ENCODE measurements around the gene MLIP.

Gene MLIP

DNA sequence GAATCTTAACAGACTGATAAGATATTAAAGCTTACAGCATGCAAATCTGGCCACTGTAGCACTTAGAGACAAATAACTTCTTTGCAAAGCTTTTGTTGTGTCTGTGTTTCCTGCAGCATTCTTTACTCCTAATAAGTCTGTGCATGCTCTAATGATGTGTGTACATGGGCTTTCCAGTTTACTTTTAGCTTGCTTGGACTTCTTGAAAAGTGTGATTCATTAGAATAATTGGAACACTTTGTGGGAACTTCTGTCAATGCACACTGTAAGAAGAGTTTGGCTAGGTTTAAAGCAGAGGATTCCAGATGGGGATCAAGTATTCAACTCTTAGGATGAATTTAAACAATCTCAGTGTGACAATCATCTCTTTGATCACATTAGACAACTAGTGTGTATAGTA lies 174.9 kb downstream of the MLIP start:
- H3K4me3 ChIP-seq (ENCODE audit: low read depth, low read length): no peak overlapping the region
- TF ChIP-seq, protein P1, sequence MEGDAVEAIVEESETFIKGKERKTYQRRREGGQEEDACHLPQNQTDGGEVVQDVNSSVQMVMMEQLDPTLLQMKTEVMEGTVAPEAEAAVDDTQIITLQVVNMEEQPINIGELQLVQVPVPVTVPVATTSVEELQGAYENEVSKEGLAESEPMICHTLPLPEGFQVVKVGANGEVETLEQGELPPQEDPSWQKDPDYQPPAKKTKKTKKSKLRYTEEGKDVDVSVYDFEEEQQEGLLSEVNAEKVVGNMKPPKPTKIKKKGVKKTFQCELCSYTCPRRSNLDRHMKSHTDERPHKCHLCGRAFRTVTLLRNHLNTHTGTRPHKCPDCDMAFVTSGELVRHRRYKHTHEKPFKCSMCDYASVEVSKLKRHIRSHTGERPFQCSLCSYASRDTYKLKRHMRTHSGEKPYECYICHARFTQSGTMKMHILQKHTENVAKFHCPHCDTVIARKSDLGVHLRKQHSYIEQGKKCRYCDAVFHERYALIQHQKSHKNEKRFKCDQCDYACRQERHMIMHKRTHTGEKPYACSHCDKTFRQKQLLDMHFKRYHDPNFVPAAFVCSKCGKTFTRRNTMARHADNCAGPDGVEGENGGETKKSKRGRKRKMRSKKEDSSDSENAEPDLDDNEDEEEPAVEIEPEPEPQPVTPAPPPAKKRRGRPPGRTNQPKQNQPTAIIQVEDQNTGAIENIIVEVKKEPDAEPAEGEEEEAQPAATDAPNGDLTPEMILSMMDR (IDR thresholded peaks at IDR 0.05; ENCODE audit: low read depth, low read length): no peak

GRCh38 chr6:54288474-54288873 lies 177.2 kb downstream of the MLIP start:
- TF ChIP-seq, protein P1 (IDR thresholded peaks at IDR 0.05; ENCODE audit: low read depth, low read length): no peak
- no peak overlapping the region for H3K4me3 ChIP-seq (ENCODE audit: low read depth, low read length)

- no peak overlapping the region for H3K4me3 ChIP-seq (ENCODE audit: low read depth, low read length)
- TF ChIP-seq, protein P1 (IDR thresholded peaks at IDR 0.05; ENCODE audit: low read depth, low read length): no peak
Observed at GRCh38 chr6:54289426-54289825, 178.2 kb downstream of the MLIP start.

- H3K4me3 ChIP-seq (ENCODE audit: low read depth, low read length): no peak overlapping the region
- TF ChIP-seq, protein P1 (IDR thresholded peaks at IDR 0.05; ENCODE audit: low read depth, low read length): no peak
Observed at GRCh38 chr6:54291146-54291545, 179.9 kb downstream of the MLIP start.

DNA sequence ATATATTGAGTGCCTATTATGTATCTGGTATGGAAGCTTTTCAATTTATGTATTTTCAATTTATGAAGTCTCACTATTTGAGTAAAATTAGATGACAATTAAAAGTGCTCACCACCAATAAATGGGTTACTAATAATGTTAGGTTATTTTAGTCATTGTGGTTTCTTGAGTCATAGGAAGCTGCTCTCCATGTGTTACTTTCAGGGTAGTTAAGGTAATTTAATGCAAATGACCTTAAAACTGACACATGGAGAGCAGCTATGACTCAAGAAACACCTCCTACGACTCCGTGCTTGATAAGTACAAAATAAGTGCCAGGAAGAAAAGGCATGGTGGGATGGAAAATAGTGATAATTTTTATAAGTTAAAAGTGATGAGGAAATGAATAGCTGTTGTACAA lies 180.5 kb downstream of the MLIP start:
- TF ChIP-seq, protein P1 (IDR thresholded peaks at IDR 0.05; ENCODE audit: low read depth, low read length): no peak
- H3K4me3 ChIP-seq (ENCODE audit: low read depth, low read length): no peak overlapping the region

DNA sequence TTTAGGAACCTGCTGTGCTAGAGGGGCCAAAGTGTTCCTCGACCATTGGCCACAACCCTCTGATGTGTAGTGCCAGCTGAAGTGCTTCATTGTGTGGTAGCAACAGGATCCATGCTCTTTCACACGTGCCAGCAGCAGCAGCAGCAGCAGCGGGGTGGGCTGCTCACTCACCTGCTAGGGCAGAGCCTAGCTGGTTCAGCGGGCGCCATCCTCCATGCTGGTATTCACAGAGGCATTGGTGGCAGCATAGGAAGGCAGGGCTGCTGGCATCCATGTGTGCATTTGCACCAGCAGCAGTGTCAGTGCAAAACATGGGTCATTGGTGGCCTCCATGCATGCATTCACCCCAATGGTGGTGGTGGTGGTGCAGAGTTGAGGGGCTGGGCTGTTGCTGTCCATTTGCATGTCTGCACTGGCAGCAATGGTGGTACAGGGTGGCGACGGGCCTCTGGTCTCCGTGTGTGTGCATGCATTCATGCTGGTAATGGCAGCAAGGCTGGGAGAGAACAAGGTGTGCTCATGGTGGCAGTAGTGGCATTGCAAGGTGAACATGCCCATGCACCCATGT lies 183.8 kb downstream of the MLIP start:
- TF ChIP-seq, protein P1 (IDR thresholded peaks at IDR 0.05; ENCODE audit: low read depth, low read length): no peak
- H3K4me3 ChIP-seq (ENCODE audit: low read depth, low read length): no peak overlapping the region

GRCh38 chr6:54299542-54300269 lies 188.5 kb downstream of the MLIP start:
- H3K4me3 ChIP-seq (ENCODE audit: low read depth, low read length): no peak overlapping the region
- TF ChIP-seq, protein P1 (IDR thresholded peaks at IDR 0.05; ENCODE audit: low read depth, low read length): no peak
